HG03520 (cell line): ENCODE results near the gene PYGM.

Experiments
- ATAC-seq: cut with Tn5 transposase; IDR thresholded peaks from one replicate; pipeline ENCODE4 v1.9.1; 2021; ENCODE audit warnings: mild to moderate bottlenecking, moderate library complexity; ENCODE audit not compliant: unreplicated experiment

PYGM gene

GRCh38 chr11:64754124-64754918 is 5.5 kb downstream of the PYGM start:
- no peak for ATAC-seq

- ATAC-seq = no peak
Observed at GRCh38 chr11:64753380-64754123, 6.2 kb downstream of the PYGM start.

GRCh38 chr11:64753019-64753379 is 6.8 kb downstream of the PYGM start:
- no peak for ATAC-seq

GRCh38 chr11:64752175-64752970 is 7.4 kb downstream of the PYGM start:
- no peak for ATAC-seq

- no peak for ATAC-seq
Observed at GRCh38 chr11:64751580-64751979, 8.2 kb downstream of the PYGM start.

GRCh38 chr11:64751136-64751535 is 8.6 kb downstream of the PYGM start:
- no peak for ATAC-seq

- ATAC-seq = no peak
Observed at GRCh38 chr11:64750361-64751054, 9.3 kb downstream of the PYGM start.

- no peak for ATAC-seq
Observed at GRCh38 chr11:64747961-64748665, 11.7 kb downstream of the PYGM start.

GRCh38 chr11:64746486-64746885 is 13.3 kb downstream of the PYGM start:
- no peak for ATAC-seq

- no peak for ATAC-seq
Observed at GRCh38 chr11:64745521-64746328, 14.0 kb downstream of the PYGM start.

- no peak for ATAC-seq
Observed at GRCh38 chr11:64745189-64745520, 14.6 kb downstream of the PYGM start.

GRCh38 chr11:64744544-64745188 is 15.1 kb downstream of the PYGM start:
- ATAC-seq = no peak

GRCh38 chr11:64743591-64744543 is 15.9 kb downstream of the PYGM start, which contains the start of gene RASGRP2:
TSS of gene RASGRP2 (minus strand) at chr11:64744142. CDS start at chr11:64742866, 1,276 bp downstream.
- ATAC-seq = no peak

- ATAC-seq = no peak
Observed at GRCh38 chr11:64742889-64743590, 16.7 kb downstream of the PYGM start.

- ATAC-seq = no peak
Observed at GRCh38 chr11:64742087-64742888, 17.5 kb downstream of the PYGM start.

- ATAC-seq = no peak
Observed at GRCh38 chr11:64741375-64742086, 18.2 kb downstream of the PYGM start.
